Measurements from ENCODE around the gene CAPZB. TPM values are rescaled to one million over a fixed set of nuclear protein-coding genes. Genes with fewer than 3 reads are reported as not detected.
A peak's percentile ranks its signal among the peaks of the same experiment; 100 is the strongest.

The CAPZB gene
- polyA plus RNA-seq, 2 of the 4 experiments (the other 2 are of a cell fraction): 133 to 296 TPM

DNA sequence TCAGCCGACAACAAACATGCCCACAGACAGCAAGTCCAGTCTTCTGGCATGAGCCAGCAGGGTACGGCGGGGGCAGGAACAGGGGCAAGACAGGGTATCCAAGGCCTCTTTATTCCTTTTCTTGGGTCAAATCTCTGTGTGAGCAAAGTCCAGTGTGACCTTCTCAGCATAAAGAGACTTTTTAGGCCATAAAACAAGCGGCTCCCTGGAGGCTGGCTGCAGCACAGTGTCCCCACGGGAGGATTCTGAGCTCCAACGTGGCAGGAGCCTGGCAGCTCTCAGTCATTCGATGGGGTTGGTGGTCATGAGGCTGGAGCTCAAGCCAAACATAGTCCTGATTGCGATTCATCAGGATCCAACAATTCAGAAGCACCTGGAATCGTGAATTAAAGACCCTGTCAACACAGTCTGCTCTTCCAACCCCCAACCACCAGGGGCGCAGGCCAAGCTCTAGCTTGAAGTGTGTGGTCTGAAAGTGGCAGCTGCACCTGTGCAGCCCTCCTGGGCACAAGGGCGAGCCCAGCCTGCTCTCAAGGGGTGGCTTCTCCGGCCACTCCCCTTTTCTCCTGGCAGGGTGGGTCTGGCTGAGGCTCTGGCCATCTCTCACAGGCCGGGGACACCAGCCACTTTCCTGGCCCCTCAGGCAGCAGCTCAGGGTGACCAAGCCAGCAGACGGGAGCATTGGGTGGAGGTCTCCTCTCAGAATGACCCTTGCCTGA lies 111.1 kb downstream of the CAPZB start:
- ATAC-seq (peak; percentile 74 to 88; a peak in 4 of 6 replicates), FAIRE-seq (no peak), DNase-seq (ENCODE audit: low read depth in 1 of 2, low spot score in 1 of 2) (peak; percentile 21 to 35)
- WGBS (ENCODE audit: missing lambda C conversion rate): no CpG with 5 or more reads among the region's 14 CpGs
- Histone ChIP-seq H3K4me1 (no peaks in the 10 kb centered on the region), H3K4me3 (no peak overlapping the region), H3K4me2 (no peak overlapping the region), H3K27ac (no peak overlapping the region), H3K9me3 (peaks cover 3% of the 10 kb centered on the region; the same call in 1 of the 3 replicates)
- ChIA-PET POLR2A (no interaction called here), CTCF (interaction anchor here (0.6 to 3.4 kb wide), 7 partner anchors 10 to 449 kb away, joined by 3 to 19 read pairs (median 3); no protein-coding TSS in a partner anchor)
- no peak for TF ChIP-seq GATA3 (IDR thresholded peaks at IDR 0.05; ENCODE audit: borderline replicate concordance)
- no peak for TF ChIP-seq EHF (CRISPR knock-in tag; IDR thresholded peaks at IDR 0.05)
- TF ChIP-seq MAFK (IDR thresholded peaks at IDR 0.05; ENCODE audit: partially characterized antibody): no peak
- no peak for TF ChIP-seq EP300 (IDR thresholded peaks at IDR 0.05)
- TF ChIP-seq HDAC2 (IDR thresholded peaks at IDR 0.05): no peak

DNA sequence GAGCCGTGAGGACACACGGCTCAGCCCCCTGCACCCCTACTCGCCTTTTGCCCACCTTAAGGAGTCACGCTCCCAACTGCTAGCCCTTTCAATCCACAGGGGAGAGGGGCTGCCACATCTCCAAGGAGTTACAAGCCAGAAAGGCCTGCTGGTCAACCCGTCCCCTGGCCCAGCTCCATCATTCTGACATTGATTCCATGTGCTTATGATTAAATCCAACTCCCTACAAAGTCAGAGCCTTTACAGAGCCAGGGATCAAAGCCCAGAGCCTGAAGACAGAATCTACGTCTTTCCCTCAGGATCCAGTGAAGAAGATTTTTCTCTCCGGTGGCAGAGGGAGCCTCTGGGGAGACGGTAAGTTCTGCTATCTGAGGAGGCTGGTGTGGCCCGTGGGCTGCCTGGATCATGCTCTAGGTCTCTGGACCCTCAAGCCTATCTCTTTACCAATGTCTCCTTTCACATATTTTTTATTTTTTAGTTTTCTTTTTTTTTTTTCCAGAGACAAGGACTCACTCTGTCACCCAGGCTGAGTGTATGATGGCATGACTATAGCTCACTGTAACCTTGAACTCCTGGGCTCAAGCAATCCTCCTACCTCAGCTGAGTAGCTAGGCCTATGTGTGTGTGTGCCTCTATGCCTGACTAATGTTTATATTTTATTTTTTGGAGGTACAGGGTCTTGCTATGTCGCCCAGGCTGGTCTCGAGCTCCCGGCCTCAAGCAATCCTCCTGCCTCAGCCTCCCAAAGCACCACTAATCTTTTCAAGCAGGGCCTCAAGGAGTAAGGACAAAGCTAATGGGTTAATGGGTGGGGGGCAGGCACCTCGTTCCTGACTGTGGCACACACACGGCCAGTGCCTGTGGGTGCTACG lies 111.9 kb downstream of the CAPZB start:
- no peak for DNase-seq (ENCODE audit: low read depth in 1 of 2, low spot score in 1 of 2)
- CTCF ChIA-PET: interaction anchor here (0.6 to 3.4 kb wide), 4 partner anchors 11 to 265 kb away, joined by 3 to 19 read pairs (median 4); no protein-coding TSS in a partner anchor
- Histone ChIP-seq H3K27ac (no peak overlapping the region), H3K9me3 (peaks cover 3% of the 10 kb centered on the region; the same call in 1 of the 3 replicates), H3K4me3 (no peak overlapping the region), H3K4me2 (no peak overlapping the region), H3K4me1 (no peaks in the 10 kb centered on the region)
- ATAC-seq: no peak
- FAIRE-seq: no peak
- no peak for TF ChIP-seq NR3C1 (IDR thresholded peaks at IDR 0.05)
- no peak for TF ChIP-seq CHD4 (IDR thresholded peaks at IDR 0.05; ENCODE audit: borderline replicate concordance)
- TF ChIP-seq EHMT2 (IDR thresholded peaks at IDR 0.05; ENCODE audit: low read depth): no peak
- TF ChIP-seq RARB (CRISPR knock-in tag; IDR thresholded peaks at IDR 0.05): no peak
- no peak for TF ChIP-seq KDM5A (IDR thresholded peaks at IDR 0.05)
- TF ChIP-seq, protein P1, sequence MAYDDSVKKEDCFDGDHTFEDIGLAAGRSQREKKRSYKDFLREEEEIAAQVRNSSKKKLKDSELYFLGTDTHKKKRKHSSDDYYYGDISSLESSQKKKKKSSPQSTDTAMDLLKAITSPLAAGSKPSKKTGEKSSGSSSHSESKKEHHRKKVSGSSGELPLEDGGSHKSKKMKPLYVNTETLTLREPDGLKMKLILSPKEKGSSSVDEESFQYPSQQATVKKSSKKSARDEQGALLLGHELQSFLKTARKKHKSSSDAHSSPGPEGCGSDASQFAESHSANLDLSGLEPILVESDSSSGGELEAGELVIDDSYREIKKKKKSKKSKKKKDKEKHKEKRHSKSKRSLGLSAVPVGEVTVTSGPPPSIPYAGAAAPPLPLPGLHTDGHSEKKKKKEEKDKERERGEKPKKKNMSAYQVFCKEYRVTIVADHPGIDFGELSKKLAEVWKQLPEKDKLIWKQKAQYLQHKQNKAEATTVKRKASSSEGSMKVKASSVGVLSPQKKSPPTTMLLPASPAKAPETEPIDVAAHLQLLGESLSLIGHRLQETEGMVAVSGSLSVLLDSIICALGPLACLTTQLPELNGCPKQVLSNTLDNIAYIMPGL (CRISPR knock-in tag; IDR thresholded peaks at IDR 0.05; ENCODE audit: borderline replicate concordance): no peak
- no peak for TF ChIP-seq EP300 (IDR thresholded peaks at IDR 0.05)
- TF ChIP-seq, protein P2, sequence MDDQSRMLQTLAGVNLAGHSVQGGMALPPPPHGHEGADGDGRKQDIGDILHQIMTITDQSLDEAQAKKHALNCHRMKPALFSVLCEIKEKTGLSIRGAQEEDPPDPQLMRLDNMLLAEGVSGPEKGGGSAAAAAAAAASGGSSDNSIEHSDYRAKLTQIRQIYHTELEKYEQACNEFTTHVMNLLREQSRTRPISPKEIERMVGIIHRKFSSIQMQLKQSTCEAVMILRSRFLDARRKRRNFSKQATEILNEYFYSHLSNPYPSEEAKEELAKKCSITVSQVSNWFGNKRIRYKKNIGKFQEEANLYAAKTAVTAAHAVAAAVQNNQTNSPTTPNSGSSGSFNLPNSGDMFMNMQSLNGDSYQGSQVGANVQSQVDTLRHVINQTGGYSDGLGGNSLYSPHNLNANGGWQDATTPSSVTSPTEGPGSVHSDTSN (IDR thresholded peaks at IDR 0.05): no peak
- TF ChIP-seq FOSB (CRISPR knock-in tag; IDR thresholded peaks at IDR 0.05): no peak
- no peak for TF ChIP-seq EHF (CRISPR knock-in tag; IDR thresholded peaks at IDR 0.05)
- no peak for TF ChIP-seq CHD2 (IDR thresholded peaks at IDR 0.05; ENCODE audit: low read length, partially characterized antibody)
- no peak for TF ChIP-seq ESRRA (IDR thresholded peaks at IDR 0.05; ENCODE audit: borderline replicate concordance, low read length)
- TF ChIP-seq RFX5 (IDR thresholded peaks at IDR 0.05): no peak
- TF ChIP-seq ZNF302 (CRISPR knock-in tag; IDR thresholded peaks at IDR 0.05): no peak
- TF ChIP-seq JUN (IDR thresholded peaks at IDR 0.05): no peak
- TF ChIP-seq HEYL (CRISPR knock-in tag; IDR thresholded peaks at IDR 0.05): no peak
- TF ChIP-seq NFE2L2 (conservative IDR thresholded peaks at IDR 0.05; ENCODE audit: low read length): no peak
- WGBS (ENCODE audit: missing lambda C conversion rate): 97% methylated on average over 11 of the region's 15 CpGs
- POLR2A ChIA-PET: no interaction called here

Measured in A549 (cell line).